VCaP (cell line): ENCODE data around the gene TMEM44.

Experiments
- H3K27ac ChIP-seq: fragments of 450-650 bp; 2 replicates; pipeline ENCODE4 v1.5.1; 2017
- CTCF ChIP-seq: fragments of 450-650 bp; conservative IDR thresholded peaks from 2 replicates; pipeline ENCODE4 v1.5.1; 2017; ENCODE audit warnings: mild to moderate bottlenecking, moderate library complexity

TMEM44 gene

GRCh38 chr3:194569252-194569651, 64.0 kb downstream of the TMEM44 start:
- H3K27ac ChIP-seq = no peak overlapping the region
- no peak for TF ChIP-seq CTCF

- no peak for TF ChIP-seq CTCF
- H3K27ac ChIP-seq = no peak overlapping the region
Measured at GRCh38 chr3:194565597-194566190, 67.5 kb downstream of the TMEM44 start.

- no peak for TF ChIP-seq CTCF
- no peak overlapping the region for H3K27ac ChIP-seq
Measured at GRCh38 chr3:194562986-194563385, 70.2 kb downstream of the TMEM44 start.

GRCh38 chr3:194561306-194561974, 71.8 kb downstream of the TMEM44 start:
- no peak overlapping the region for H3K27ac ChIP-seq
- no peak for TF ChIP-seq CTCF

- no peak overlapping the region for H3K27ac ChIP-seq
- TF ChIP-seq CTCF = no peak
Measured at GRCh38 chr3:194560047-194560446, 73.2 kb downstream of the TMEM44 start.

GRCh38 chr3:194559530-194559929, 73.7 kb downstream of the TMEM44 start:
- no peak overlapping the region for H3K27ac ChIP-seq
- no peak for TF ChIP-seq CTCF

- no peak for TF ChIP-seq CTCF
- peak overlapping the region; percentile 38; the same call in 1 of the 2 replicates for H3K27ac ChIP-seq
Measured at GRCh38 chr3:194556086-194557056, 76.8 kb downstream of the TMEM44 start.
